ENCODE measurements around the gene ATP8A2.

DNA sequence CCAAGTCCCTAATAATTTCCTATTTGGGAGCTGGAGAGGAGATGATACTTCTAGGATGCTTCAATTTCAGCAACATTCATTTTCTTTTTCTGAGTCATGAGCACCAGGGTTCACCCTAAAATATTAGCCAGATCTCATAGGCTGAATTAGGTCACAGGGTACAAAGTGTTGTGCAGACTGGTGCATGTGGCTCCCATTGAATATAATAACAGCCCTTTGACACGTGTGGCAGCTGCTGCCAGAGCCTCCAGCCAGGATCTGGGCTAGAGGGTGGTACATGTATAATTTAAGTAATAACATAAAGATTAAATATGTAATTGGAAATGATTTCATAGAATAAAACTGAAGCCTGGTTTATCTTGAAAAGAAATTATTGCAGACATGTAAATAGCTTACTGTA is 244.9 kb downstream of the ATP8A2 start:
- TF ChIP-seq, protein P1, sequence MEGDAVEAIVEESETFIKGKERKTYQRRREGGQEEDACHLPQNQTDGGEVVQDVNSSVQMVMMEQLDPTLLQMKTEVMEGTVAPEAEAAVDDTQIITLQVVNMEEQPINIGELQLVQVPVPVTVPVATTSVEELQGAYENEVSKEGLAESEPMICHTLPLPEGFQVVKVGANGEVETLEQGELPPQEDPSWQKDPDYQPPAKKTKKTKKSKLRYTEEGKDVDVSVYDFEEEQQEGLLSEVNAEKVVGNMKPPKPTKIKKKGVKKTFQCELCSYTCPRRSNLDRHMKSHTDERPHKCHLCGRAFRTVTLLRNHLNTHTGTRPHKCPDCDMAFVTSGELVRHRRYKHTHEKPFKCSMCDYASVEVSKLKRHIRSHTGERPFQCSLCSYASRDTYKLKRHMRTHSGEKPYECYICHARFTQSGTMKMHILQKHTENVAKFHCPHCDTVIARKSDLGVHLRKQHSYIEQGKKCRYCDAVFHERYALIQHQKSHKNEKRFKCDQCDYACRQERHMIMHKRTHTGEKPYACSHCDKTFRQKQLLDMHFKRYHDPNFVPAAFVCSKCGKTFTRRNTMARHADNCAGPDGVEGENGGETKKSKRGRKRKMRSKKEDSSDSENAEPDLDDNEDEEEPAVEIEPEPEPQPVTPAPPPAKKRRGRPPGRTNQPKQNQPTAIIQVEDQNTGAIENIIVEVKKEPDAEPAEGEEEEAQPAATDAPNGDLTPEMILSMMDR (IDR thresholded peaks at IDR 0.05; ENCODE audit: low read length) = no peak
- no peak for TF ChIP-seq EZH2 (optimal IDR thresholded peaks at IDR 0.05; ENCODE audit: low read depth, low read length)

Data from MM.1S (cell line).